ENCODE data around the gene FRS3.
A peak's percentile ranks its signal among the peaks of the same experiment; 100 is the strongest.

FRS3 gene

GRCh38 chr6:41778895-41779294 lies 805 bp downstream of the FRS3 start:
- peak overlapping the region in 1 of 2 experiments; percentile 35 for H3K4ac ChIP-seq (ENCODE audit: low read depth in 1 of 2, low read length in 2 of 2)
- no peak overlapping the region for H3K14ac ChIP-seq (ENCODE audit: low read length in 2 of 2)
- no peak overlapping the region for H3K18ac ChIP-seq (ENCODE audit: low read depth in 1 of 2, low read length in 2 of 2)
- peak overlapping the region; percentile 88 for H3K4me2 ChIP-seq (ENCODE audit: low read length, poor library complexity, severe bottlenecking)
- H2AFZ ChIP-seq (ENCODE audit: low read depth, low read length) = no peak overlapping the region
- no peak overlapping the region for H2BK15ac ChIP-seq (ENCODE audit: low read depth, poor library complexity, severe bottlenecking)
- H3K9me3 ChIP-seq (ENCODE audit: control insufficient read depth, low read length) = no peaks in the 10 kb centered on the region
- peak overlapping the region; percentile 92 for H3K9ac ChIP-seq (ENCODE audit: low read length)
- no peak overlapping the region for H4K8ac ChIP-seq (ENCODE audit: low read length)
- H3K79me1 ChIP-seq (replicated peaks; ENCODE audit: low read length, poor library complexity, severe bottlenecking) = peaks cover 16% of the 10 kb centered on the region
- DNase-seq = no peak
- no peak overlapping the region for H2BK120ac ChIP-seq (ENCODE audit: low read depth, low read length)
- H3K27ac ChIP-seq (ENCODE audit: low read length, poor library complexity, severe bottlenecking) = no peak overlapping the region
- H3K36me3 ChIP-seq (ENCODE audit: control insufficient read depth in 1 of 2, insufficient read depth in 2 of 2, low read depth in 1 of 2, low read length in 2 of 2) = peaks cover 22 to 33% of the 10 kb centered on the region in 2 experiments
- H3K4me1 ChIP-seq (ENCODE audit: control insufficient read depth, insufficient read depth, low read depth, low read length) = peaks cover 16% of the 10 kb centered on the region
- no peak overlapping the region for H2AK5ac ChIP-seq (ENCODE audit: low read length, severe bottlenecking)
- H3K27me3 ChIP-seq (ENCODE audit: control insufficient read depth in 1 of 2, insufficient read depth in 1 of 2, low read length in 2 of 2) = no peaks in the 10 kb centered on the region
- peak overlapping the region in 1 of 2 experiments; percentile 36 for H3K23ac ChIP-seq (ENCODE audit: low read length in 2 of 2)
- no peak overlapping the region for H2BK12ac ChIP-seq (ENCODE audit: low read length in 2 of 2)
- peak overlapping the region in 1 of 2 experiments; percentile 94 for H3K4me3 ChIP-seq (ENCODE audit: insufficient read depth in 1 of 2, low read depth in 1 of 2, low read length in 2 of 2)
- H2BK5ac ChIP-seq (ENCODE audit: low read depth, low read length, poor library complexity, severe bottlenecking) = no peak overlapping the region
- H4K91ac ChIP-seq (ENCODE audit: low read length) = no peak overlapping the region
- 39% methylated on average over 6 of the region's 6 CpGs for WGBS

- WGBS = 90% methylated on average over 5 of the region's 5 CpGs
Measured at GRCh38 chr6:41777551-41778285, 2.0 kb downstream of the FRS3 start.

DNA sequence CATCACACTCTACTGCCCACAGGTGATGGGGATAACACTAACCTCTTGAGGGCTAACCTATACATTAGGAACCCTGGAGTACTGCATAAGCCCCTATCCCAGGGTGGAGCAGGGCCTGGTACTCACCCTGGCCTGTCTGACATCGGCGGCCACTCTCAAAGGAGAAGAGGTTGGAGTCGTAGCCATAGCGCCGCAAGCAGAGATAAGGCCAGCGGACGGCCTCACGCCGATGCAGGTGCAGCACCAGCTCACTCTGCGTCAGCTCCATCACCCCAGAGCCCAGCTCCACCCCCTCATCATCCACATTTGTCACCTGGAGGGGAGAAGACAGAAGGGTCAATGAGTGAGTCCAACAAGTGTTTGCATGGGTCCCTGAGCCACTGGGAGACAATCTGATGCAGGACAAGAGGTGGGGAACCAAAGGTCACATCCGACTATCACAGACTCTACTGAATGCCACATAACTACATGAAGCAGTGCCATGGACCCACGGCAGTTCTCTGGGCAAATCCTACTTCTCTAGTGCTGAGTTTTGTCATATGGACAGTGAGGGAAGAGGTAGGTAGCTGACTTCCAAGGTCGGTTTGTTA lies 4.3 kb downstream of the FRS3 start:
- no peaks in the 10 kb centered on the region for H3K9me3 ChIP-seq (ENCODE audit: control insufficient read depth, low read length)
- no peak overlapping the region for H2AFZ ChIP-seq (ENCODE audit: low read depth, low read length)
- H2BK5ac ChIP-seq (ENCODE audit: low read depth, low read length, poor library complexity, severe bottlenecking) = no peak overlapping the region
- H3K4ac ChIP-seq (ENCODE audit: low read depth in 1 of 2, low read length in 2 of 2) = no peak overlapping the region
- peaks cover 9% of the 10 kb centered on the region for H3K4me1 ChIP-seq (ENCODE audit: control insufficient read depth, insufficient read depth, low read depth, low read length)
- DNase-seq = no peak
- no peak overlapping the region for H3K4me3 ChIP-seq (ENCODE audit: insufficient read depth in 1 of 2, low read depth in 1 of 2, low read length in 2 of 2)
- no peaks in the 10 kb centered on the region for H3K27me3 ChIP-seq (ENCODE audit: control insufficient read depth in 1 of 2, insufficient read depth in 1 of 2, low read length in 2 of 2)
- H4K8ac ChIP-seq (ENCODE audit: low read length) = no peak overlapping the region
- H3K18ac ChIP-seq (ENCODE audit: low read depth in 1 of 2, low read length in 2 of 2) = no peak overlapping the region
- H3K9ac ChIP-seq (ENCODE audit: low read length) = no peak overlapping the region
- H3K79me1 ChIP-seq (replicated peaks; ENCODE audit: low read length, poor library complexity, severe bottlenecking) = peaks cover 14% of the 10 kb centered on the region
- no peak overlapping the region for H2BK15ac ChIP-seq (ENCODE audit: low read depth, poor library complexity, severe bottlenecking)
- H3K23ac ChIP-seq (ENCODE audit: low read length in 2 of 2) = no peak overlapping the region
- H3K36me3 ChIP-seq (ENCODE audit: control insufficient read depth in 1 of 2, insufficient read depth in 2 of 2, low read depth in 1 of 2, low read length in 2 of 2) = peaks cover 53 to 57% of the 10 kb centered on the region in 2 experiments
- no peak overlapping the region for H2BK12ac ChIP-seq (ENCODE audit: low read length in 2 of 2)
- H3K14ac ChIP-seq (ENCODE audit: low read length in 2 of 2) = no peak overlapping the region
- no peak overlapping the region for H2AK5ac ChIP-seq (ENCODE audit: low read length, severe bottlenecking)
- H3K4me2 ChIP-seq (ENCODE audit: low read length, poor library complexity, severe bottlenecking) = no peak overlapping the region
- WGBS = 94% methylated on average over 5 of the region's 13 CpGs
- no peak overlapping the region for H2BK120ac ChIP-seq (ENCODE audit: low read depth, low read length)
- no peak overlapping the region for H4K91ac ChIP-seq (ENCODE audit: low read length)
- no peak overlapping the region for H3K27ac ChIP-seq (ENCODE audit: low read length, poor library complexity, severe bottlenecking)

More at GRCh38 chr6:41777551-41778285, 2.0 kb downstream of the FRS3 start:
- Histone ChIP-seq H2AK5ac (ENCODE audit: low read length, severe bottlenecking) (no peak overlapping the region), H3K27ac (ENCODE audit: low read length, poor library complexity, severe bottlenecking) (no peak overlapping the region), H2BK15ac (ENCODE audit: low read depth, poor library complexity, severe bottlenecking) (no peak overlapping the region), H4K91ac (ENCODE audit: low read length) (no peak overlapping the region), H3K27me3 (ENCODE audit: control insufficient read depth in 1 of 2, insufficient read depth in 1 of 2, low read length in 2 of 2) (no peaks in the 10 kb centered on the region), H2BK12ac (ENCODE audit: low read length in 2 of 2) (no peak overlapping the region), H3K4me3 (ENCODE audit: insufficient read depth in 1 of 2, low read depth in 1 of 2, low read length in 2 of 2) (no peak overlapping the region), H3K18ac (ENCODE audit: low read depth in 1 of 2, low read length in 2 of 2) (no peak overlapping the region), H4K8ac (ENCODE audit: low read length) (no peak overlapping the region), H3K79me1 (replicated peaks; ENCODE audit: low read length, poor library complexity, severe bottlenecking) (peaks cover 14% of the 10 kb centered on the region), H3K4me2 (ENCODE audit: low read length, poor library complexity, severe bottlenecking) (no peak overlapping the region), H3K9ac (ENCODE audit: low read length) (peak overlapping the region; percentile 92), H2BK120ac (ENCODE audit: low read depth, low read length) (no peak overlapping the region), H3K4ac (ENCODE audit: low read depth in 1 of 2, low read length in 2 of 2) (no peak overlapping the region), H3K4me1 (ENCODE audit: control insufficient read depth, insufficient read depth, low read depth, low read length) (peaks cover 16% of the 10 kb centered on the region), H3K14ac (ENCODE audit: low read length in 2 of 2) (no peak overlapping the region), H3K9me3 (ENCODE audit: control insufficient read depth, low read length) (no peaks in the 10 kb centered on the region), H2AFZ (ENCODE audit: low read depth, low read length) (no peak overlapping the region), H3K23ac (ENCODE audit: low read length in 2 of 2) (no peak overlapping the region), H2BK5ac (ENCODE audit: low read depth, low read length, poor library complexity, severe bottlenecking) (no peak overlapping the region), H3K36me3 (ENCODE audit: control insufficient read depth in 1 of 2, insufficient read depth in 2 of 2, low read depth in 1 of 2, low read length in 2 of 2) (peaks cover 30 to 35% of the 10 kb centered on the region in 2 experiments)
- DNase-seq = no peak

DNA sequence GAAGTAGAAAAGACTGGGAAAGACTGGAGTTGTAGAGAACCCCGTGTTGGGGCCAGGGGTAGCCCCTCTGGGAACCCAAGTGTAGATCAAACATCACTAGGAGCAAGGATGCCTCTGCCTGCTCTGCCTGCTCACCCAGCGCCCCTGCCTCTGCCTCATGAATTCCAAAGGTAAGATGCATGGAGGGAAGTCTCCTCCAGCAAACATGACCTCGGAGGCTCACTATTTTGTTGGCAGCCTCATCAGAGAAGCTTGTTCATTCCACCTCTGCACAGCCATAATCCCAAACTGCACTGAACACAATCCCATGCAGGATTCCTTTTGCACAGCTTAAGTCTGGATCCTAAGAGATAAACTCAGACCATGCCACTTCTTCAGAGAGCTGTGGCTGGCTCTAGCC lies 4.9 kb downstream of the FRS3 start:
- peaks cover 9% of the 10 kb centered on the region for H3K4me1 ChIP-seq (ENCODE audit: control insufficient read depth, insufficient read depth, low read depth, low read length)
- H2BK120ac ChIP-seq (ENCODE audit: low read depth, low read length) = no peak overlapping the region
- H3K9ac ChIP-seq (ENCODE audit: low read length) = no peak overlapping the region
- no peak overlapping the region for H3K4ac ChIP-seq (ENCODE audit: low read depth in 1 of 2, low read length in 2 of 2)
- H4K91ac ChIP-seq (ENCODE audit: low read length) = no peak overlapping the region
- no peaks in the 10 kb centered on the region for H3K9me3 ChIP-seq (ENCODE audit: control insufficient read depth, low read length)
- no peak overlapping the region for H2BK12ac ChIP-seq (ENCODE audit: low read length in 2 of 2)
- no peak overlapping the region for H3K4me3 ChIP-seq (ENCODE audit: insufficient read depth in 1 of 2, low read depth in 1 of 2, low read length in 2 of 2)
- no peak overlapping the region for H3K4me2 ChIP-seq (ENCODE audit: low read length, poor library complexity, severe bottlenecking)
- H2AK5ac ChIP-seq (ENCODE audit: low read length, severe bottlenecking) = no peak overlapping the region
- no peak for DNase-seq
- no peak overlapping the region for H3K27ac ChIP-seq (ENCODE audit: low read length, poor library complexity, severe bottlenecking)
- no peaks in the 10 kb centered on the region for H3K27me3 ChIP-seq (ENCODE audit: control insufficient read depth in 1 of 2, insufficient read depth in 1 of 2, low read length in 2 of 2)
- no peak overlapping the region for H2AFZ ChIP-seq (ENCODE audit: low read depth, low read length)
- no peak overlapping the region for H3K18ac ChIP-seq (ENCODE audit: low read depth in 1 of 2, low read length in 2 of 2)
- H4K8ac ChIP-seq (ENCODE audit: low read length) = no peak overlapping the region
- no peak overlapping the region for H3K14ac ChIP-seq (ENCODE audit: low read length in 2 of 2)
- H3K23ac ChIP-seq (ENCODE audit: low read length in 2 of 2) = no peak overlapping the region
- WGBS = 98% methylated on average over 3 of the region's 3 CpGs
- H2BK5ac ChIP-seq (ENCODE audit: low read depth, low read length, poor library complexity, severe bottlenecking) = no peak overlapping the region
- no peak overlapping the region for H2BK15ac ChIP-seq (ENCODE audit: low read depth, poor library complexity, severe bottlenecking)
- H3K79me1 ChIP-seq (replicated peaks; ENCODE audit: low read length, poor library complexity, severe bottlenecking) = peaks cover 14% of the 10 kb centered on the region
- H3K36me3 ChIP-seq (ENCODE audit: control insufficient read depth in 1 of 2, insufficient read depth in 2 of 2, low read depth in 1 of 2, low read length in 2 of 2) = peaks cover 56 to 60% of the 10 kb centered on the region in 2 experiments
